HG02571 (cell line): ENCODE measurements around the gene AGAP1.

Source experiments
- ATAC-seq: cut with Tn5 transposase; IDR thresholded peaks from one replicate; pipeline ENCODE4 v1.9.1; 2021; ENCODE audit warnings: mild to moderate bottlenecking, moderate library complexity; ENCODE audit not compliant: unreplicated experiment

The AGAP1 gene

DNA sequence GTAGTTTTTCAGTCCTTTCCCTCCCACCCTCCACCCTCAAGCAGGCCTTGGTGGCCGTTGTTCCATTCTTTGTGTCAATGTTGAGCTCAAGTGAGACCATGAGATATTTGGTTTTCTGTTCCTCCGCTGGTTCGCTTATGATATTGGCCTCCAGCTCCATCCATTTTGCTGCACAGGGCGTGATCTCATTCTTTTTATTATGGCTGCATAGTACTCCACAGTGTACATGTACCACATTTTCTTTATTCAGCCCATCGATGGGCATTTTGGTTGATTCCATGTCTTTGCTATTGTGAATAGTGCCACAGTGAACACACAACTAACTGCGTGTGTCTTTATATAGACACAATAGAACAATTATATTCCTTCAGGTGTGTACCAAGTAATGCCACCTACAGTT lies 14.1 kb downstream of the AGAP1 start:
- no peak for ATAC-seq

DNA sequence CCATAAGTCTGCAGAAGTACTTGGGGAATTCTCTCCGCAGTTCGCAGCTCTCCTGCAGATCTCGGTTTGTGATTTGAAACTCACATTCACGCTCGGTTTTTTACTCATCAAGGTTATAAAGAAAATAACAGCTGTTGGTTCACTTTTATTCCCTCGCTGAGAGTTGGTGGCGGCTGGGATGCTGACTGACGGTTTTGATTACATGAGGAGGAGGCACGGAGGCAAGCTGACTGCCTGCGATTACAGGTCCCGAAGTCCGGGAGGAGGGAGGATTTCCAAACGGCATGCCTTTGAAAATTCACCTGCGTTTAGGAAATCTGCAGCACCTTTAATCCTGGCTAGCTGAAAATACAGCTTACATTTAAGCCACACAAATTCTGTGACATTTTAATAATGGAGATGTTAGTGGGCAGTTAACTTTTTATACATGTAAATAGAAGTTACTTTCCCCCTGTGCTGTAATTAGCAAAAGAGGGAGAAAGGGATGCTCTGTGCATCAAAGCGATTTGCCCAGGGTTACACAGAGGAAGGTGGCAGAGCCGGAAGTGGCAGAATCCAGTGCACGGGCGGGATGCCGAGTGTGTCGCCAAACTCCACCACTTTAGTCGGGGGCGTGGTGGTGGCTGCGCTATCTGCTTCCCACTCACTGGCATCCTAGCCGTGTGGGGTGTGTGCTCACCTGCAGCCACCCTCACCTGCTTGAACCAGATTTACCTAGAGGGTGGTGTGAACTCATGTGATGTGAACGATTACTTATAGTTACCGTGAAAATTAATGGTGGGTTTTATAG lies 14.7 kb downstream of the AGAP1 start:
- ATAC-seq: no peak

DNA sequence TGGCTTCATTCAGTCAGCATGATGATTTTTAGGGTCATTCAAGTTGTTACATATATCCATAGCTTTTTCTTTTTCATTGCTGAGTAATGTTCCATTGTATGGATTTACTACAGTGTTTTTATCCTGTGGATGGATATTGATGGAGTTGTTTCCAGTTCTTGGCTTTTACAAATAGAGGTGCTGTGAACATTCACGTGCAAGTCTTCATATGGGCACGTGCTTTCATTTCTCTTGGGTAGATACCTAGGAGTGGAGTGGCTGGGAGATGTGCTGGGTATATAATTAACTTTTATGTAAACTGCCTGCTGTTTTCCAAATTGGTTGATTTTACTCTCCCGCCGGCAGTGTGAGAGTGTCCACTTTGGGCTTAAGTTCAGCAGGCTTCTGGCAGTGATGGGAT lies 16.5 kb downstream of the AGAP1 start:
- no peak for ATAC-seq

DNA sequence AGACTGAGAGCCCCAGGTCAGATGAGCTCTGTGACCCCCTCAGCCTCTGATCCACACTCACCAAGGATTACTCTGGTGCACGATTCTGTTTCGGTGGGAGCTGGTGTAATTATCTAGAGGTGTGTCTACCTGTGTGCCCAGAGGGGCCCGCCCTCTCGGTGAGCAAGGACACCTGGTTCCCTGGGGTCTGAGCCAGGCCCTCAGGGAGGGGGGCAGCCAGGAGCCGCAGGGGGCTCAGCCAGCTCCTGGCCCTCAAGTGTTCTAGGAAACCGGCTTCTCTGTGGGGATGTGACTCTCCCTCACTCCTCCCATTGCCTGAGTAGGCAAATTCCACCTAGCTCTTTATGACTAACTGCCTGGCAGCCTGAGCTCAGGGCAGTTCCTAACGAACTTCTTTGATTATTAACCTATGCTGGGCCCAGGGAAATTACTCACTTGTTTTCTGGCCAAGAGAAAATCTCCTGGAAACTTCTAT lies 17.4 kb downstream of the AGAP1 start:
- no peak for ATAC-seq

DNA sequence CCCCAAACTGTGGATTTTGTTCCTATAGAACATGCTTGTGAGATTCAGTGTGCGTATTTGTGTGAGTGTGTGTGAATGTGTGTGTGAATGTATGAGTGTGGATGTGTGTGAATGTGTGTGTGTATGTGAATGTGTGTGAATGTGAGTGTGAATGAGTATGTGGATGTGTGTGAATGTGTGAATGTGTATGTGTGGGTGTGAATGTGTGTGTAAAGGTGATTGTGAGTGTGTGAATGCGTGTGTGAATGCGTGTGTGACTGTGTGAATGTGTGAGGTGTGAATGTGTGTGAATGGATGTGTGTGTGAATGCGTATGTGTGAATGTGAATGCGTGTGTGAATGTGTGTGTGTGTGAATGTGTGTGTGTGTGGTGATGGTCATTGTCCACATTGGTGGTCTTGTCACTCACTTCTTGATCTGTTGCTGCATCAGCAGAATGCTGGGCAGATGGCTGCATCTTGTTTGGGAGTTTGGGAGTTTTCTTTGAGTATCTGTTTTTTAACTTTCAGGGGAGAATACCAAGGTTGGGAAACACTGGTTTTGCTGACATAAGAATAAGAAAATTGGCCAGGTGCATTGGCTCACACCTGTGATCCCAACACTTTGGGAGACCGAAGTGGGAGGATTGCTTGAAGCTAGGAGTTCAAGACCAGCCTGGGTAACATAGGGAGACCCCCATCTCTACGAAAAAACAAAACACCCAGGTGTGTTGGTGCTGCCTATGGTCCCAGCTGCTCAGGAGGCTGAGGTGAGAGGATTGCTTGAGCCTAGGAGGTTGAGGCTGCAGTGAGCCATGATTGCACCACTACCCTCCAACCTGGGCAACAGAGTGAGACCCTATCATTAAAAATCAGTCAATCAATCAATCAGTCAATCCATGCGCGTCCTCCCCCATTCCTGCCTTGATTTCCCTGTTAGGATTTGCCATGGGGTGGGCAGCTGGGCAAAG lies 18.2 kb downstream of the AGAP1 start:
- no peak for ATAC-seq

DNA sequence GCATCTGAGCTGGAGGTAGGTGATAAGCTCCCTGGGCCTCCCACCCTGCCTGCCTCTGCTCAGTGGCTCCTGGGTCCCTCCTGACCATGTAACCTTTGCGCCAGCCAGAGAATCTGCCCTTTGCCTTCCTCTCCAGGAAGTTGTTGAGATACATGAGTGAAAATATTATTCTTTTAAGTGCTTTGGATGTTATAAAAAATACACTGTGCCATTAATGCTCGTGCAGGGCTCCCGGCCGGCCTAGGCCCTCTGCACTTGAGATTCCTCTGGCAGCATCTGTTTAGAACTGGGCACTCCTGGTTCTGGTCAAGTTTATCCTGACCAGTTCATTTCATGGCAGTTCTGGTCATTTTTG lies 18.8 kb downstream of the AGAP1 start:
- no peak for ATAC-seq

DNA sequence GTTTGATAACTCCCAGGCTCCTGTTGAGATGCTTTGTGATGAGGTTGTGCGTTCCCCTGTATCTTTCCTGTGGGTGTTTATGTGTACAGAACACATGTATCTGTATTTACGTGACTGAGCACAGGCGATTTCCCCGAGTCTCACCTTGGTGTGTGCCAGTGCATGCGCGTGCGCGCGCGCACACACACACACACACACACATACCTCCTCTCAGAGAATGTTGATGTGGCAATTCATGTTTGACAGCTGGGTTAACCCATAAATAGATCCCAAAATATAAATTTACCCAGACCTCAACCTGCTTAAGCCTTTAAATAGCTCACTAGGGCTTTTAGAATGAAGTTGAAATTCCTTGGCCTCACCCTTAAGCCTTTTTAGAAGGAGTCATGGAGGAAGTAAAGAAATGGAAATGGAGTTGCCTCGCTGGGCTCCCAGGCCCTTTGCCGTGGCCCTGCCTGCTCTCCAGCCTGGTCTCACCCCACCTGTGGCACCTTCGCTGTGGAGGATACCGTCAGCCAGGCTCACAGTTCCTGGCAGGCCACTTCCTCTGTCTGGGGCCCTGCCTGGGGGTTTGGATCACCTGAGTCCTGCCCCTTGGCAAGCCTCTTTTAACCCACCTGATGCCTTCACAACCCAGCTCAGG lies 20.3 kb downstream of the AGAP1 start:
- no peak for ATAC-seq

DNA sequence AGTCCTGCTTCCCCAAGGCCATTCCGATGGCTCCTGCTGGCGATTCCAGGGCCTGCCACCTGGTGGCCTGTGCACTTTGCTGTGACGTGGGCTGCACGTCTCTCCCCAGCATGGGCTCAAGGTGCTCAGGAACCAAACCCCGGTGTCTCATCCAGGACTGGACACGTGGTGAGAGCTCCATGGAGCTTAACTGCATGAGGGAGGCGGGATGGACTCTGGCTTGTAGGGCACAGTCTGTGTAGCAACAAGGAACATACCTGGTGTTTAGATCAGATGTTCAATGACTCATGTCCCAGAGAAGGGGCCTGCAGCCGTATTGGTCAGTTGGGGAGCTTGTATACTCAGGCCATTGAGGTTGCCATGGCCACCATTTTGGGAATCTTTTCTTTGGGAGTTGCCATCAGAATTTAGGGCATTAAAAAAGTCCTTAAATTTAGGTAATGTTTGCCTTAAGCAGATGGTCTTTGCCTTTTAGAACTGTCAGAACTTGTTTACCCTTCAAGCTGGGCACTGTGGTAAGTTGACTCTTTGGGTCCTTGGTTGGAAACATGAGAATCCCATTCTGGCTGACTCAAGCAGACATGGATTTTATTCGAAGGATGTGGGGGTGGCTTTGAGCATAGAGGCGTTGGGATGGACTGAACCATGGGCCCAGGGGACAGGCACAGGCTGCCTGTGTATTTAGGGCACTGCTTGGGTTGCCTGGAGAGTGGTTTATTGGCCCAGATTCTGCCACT lies 21.0 kb downstream of the AGAP1 start:
- ATAC-seq: no peak

DNA sequence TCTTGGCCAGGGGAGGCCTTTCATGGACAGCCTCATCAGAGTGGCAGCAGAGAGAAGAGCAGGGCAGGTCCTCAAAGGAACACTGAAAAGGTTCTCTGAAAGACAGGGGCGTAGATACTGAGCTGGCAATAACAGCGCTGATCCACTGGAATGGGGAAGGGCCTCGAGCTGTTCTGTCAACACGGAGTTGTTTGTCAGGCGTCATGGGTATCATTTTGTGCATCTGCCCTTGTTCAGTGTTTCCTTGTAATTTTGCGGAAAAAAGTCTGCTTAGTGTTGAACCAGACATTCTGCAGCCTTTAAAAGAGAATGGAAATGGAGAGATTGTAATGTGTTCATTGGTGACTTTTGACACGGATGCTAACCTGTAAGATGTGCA lies 21.5 kb downstream of the AGAP1 start:
- no peak for ATAC-seq

DNA sequence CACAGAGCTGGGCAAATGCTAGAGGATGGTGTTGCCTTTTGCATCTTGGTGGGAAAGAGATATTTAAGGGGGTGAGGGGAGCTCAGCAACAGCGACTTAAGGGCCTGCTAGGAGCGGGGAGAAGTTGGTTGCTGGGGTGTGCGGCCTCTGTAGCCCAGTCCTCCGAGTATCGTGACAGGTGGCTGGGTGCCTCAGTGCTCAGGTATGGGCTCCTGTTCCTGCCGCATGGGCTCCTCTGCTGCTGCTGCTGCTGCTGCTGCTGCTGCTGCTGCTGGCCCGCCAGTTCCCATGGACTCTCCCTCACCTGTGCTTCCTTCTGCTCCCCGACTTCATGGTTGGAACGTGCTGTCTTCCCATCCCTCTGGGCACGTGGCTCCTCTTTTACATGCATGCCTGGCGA lies 22.0 kb downstream of the AGAP1 start:
- ATAC-seq: no peak

DNA sequence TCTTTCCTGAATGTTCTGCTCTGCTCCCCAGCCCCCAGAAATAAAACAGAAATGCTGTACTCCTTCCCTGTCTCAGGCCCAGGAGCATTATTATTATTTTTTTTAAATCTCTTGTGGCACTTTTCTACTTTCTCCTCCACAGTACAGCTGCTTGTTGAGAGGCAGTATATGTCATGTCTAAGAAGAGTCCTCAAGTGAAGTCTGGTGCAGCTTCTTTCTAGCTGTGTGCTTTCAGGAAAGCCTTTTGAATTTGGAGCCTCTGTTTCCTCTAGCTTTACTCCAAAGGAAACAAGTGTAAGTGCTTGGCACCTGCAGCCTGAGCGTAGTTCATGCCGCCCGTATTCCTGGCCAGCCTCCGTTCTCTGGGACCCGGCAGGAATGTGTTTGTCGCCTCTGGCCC lies 22.4 kb downstream of the AGAP1 start:
- ATAC-seq: no peak

DNA sequence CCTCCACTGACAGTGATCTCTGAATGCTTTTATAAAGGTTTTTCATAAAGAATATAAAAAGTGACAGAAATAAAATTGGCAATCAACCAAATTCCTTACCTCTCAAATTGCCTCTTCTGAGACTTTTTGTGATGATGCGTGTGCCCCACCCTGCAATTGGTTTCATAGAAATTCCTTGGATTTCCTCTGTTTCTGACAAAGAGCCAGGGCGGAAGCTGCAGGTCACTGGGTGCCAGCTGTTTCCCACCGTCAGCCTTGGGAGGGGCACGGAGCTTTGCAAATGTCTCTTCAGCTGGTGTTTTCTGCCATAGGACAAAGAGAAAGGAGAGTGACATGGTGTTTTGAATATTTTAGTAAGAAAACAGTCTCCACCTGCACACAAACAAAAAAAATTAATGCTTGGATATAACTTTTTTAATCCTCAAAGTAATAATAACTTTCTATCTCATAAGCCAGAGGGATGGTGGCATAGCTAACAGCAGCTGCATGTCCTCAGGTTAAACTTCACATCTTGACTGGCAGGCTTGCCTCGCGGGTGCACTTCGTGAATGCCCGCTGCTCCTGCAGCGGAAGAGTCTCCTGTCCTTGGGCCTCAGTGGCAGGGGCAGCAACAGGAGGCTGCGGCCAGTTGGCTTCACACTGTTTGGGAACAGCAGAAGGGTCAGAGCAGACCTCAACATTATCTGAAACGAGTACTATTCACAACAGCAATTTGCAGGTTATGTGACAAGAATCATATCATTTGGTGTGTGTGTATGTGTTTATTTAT lies 24.7 kb downstream of the AGAP1 start:
- no peak for ATAC-seq

DNA sequence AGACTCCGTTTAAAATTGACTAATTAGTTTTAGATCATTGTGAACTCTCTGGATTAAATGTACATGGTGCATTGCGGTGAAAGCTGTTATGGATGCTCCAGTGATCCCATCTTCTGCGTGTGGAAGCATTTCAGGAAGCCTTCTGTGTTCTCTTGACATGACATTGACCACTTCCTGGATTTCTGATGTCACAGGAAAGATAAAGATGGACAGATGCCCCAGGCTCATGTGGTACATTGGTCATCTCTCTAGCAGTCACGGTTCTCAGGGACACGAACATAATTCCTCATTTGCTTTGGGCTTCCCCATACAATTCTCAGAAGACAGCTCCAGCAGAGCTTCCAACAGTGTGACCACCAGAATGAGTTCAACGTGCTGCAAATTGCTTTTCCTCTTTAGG lies 26.9 kb downstream of the AGAP1 start:
- ATAC-seq: no peak

DNA sequence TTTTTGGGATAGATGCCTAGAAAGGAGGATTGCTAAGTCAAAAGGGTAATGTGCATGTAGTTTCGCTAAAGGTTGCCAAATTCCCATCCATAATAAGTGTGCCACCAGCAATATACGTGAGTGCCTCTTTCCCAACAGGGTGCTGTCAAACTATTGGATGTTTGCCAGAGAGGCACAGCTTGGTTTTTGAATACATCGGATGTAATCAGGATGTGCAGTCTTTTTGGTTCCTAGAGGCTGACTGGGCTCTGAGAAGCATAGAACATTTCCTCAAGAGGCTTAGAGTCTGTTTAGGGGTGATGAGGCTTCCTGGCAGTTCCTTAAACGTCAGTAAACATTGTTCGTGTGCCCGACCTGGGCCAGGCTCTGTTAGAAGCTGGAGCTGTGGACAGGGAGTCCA lies 28.0 kb downstream of the AGAP1 start:
- no peak for ATAC-seq

DNA sequence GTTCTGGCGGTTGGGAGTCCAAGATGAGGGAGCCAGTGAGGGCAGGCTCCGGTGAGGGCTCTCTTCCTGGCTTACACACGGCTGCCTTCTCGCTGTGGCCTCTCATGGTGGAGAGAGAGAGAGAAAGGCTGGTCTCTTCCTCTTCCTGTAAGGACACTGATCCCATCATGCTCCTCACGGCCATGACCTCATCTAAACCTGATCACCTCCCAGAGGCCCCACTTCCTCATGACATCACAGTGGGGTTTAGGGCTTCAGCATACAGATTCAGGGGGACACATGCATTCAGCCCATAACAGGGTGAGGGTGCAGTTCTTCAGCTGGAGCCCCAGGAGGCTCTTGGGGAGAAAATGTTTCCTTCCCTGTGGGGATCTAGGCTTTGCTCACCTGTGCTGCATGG lies 29.2 kb downstream of the AGAP1 start:
- no peak for ATAC-seq

DNA sequence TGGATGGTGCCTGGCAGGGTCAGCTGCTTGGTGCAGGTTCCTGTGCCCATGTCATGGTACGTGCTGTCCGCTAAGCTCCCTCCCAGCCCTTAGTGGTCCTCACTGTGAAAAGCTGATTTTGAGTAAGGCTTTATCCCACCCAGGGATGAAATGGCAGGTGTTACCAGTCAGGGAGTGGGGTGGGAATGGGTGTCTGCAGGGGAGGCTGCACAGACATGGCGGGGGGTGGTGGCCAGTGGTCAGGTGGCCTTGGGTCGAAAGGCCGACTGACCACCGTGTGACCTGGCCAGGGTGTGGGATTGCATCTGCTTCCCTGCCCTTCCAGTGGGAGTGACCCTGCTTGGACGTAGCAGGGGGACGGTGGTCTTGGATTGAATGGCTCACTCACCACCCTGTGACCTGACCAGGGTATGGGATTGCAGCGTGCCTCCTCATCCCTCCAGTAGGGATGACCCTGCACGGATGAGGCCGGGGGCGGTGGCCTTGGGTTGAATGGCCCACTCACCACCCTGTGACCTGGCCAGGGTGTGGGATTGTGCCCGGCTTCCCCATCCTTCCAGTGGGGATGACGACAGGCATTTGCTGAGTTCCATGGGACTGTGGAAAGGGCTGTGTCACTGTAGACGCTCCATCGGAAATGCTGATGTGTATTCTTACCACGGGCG lies 29.8 kb downstream of the AGAP1 start:
- ATAC-seq: no peak

DNA sequence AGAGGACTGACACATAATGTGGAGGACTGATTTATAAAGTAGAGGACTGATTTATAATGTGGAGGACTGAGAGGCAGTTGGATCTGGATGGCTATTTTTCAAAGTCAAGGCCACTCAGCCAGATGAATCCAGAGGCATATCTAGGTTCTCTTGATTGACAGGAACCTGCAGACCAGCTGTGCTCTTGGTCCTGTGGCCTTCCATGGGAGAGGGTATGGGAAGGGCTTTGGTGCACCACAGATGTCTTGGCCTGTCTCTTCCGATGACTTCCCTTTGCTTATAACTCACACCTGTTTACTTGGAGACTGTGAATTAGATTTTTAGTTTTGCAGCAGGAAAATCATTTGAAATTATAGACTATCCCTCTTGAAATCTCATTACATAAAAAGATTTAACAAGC lies 32.3 kb downstream of the AGAP1 start:
- ATAC-seq: no peak

DNA sequence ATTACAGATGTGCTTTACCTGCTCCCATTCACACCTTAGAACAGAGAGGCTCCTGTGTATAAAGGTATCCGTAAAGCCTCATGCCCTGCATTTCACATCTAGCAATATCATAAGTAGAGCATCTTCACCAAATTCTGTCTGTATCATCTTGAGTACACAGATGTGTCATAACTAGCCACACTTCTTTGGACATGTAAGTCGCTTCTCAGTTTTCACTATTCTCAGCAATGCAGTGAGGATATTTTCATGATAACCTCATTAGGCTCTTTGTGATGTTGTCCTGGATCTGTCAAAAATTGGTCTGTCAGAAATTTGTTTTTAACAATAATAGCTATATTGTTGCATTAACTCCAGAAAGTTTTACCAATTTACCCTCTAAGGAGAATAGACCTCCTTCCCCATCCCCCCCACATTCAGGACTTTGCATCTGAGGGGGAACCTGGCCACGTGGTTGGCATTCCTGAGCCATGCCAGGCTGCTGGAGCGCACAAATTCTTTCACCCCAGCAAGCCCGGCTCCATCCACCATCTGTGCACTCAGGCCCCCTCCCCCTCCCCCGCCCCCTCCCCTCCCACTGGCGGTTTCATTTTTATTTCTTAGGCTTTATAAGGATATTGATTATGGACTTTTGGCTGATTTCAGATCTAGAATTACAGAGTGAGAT lies 34.1 kb downstream of the AGAP1 start:
- ATAC-seq: no peak

DNA sequence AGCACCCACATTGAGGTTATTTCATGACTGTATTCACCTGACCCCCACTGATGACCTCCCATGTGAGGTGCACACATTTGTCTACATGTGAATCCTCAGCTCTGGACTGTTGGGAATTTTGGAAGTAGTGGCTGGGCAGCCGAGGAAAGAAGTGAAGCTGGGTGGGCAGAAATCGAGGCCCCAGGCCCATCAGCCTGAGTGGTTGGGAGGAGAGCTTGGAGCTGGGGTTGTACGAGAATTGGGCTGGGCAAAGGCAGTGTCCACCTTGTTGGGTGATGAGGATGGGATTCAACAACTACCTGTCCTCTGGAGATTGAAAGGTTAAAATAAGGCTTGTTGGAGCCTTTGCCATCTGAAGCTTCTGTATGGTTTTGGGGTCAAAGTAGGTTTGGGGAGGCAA lies 35.8 kb downstream of the AGAP1 start:
- ATAC-seq: no peak
